Thyroid gland (tissue), 4 donors: ENCODE data around the gene SHISA9. TPM values are rescaled to one million over a fixed set of nuclear protein-coding genes. Genes with fewer than 3 reads are reported as not detected.

ENCODE experiments used
- DNase-seq, 2 donors: peaks; one replicate each; pipeline ENCODE4 v3.0.0-alpha.2; 2019
- H3K27ac ChIP-seq, 3 donors: fragments of 200-600 bp; sonication (generic); 1 replicate in 2 of 3; 2 replicates in 1 of 3; pipeline ENCODE4 v1.5.1; 2016 to 2019; ENCODE audit warnings: mild to moderate bottlenecking in 1 of 3, moderate library complexity in 1 of 3
- H3K27me3 ChIP-seq: fragments of 200-600 bp; sonication (generic); one replicate; pipeline ENCODE4 v1.5.1; 2019
- H3K36me3 ChIP-seq, 2 donors: fragments of 200-600 bp; sonication (generic); one replicate each; pipeline ENCODE4 v1.5.1; 2016 to 2019
- H3K4me1 ChIP-seq, 2 donors: fragments of 200-600 bp; sonication (generic); one replicate each; pipeline ENCODE4 v1.5.1; 2017 to 2019
- H3K4me3 ChIP-seq, 3 donors: fragments of 200-600 bp; sonication (generic); replicated peaks in 1 of 3; 1 replicate in 2 of 3; 2 replicates in 1 of 3; pipeline ENCODE4 v1.5.1; 2016; ENCODE audit warnings: mild to moderate bottlenecking in 1 of 3
- H3K9me3 ChIP-seq: fragments of 200-600 bp; sonication (generic); one replicate; pipeline ENCODE4 v1.5.1; 2017
- POLR2A ChIP-seq, 2 donors: fragments of 450-650 bp; IDR thresholded peaks; one replicate each; pipeline ENCODE4 v1.6.1; 2017; ENCODE audit warnings: antibody characterized with exemption in 2 of 2, mild to moderate bottlenecking in 2 of 2, moderate library complexity in 1 of 2
- WGBS, 2 donors: methylation state at CpG; one replicate each; pipeline ENCODE4 v1.1.5; 2017; 5-methylcytosine and 5-hydroxymethylcytosine counted together
- intact Hi-C: fragments of 100-400 bp; cut with DNase I; formaldehyde crosslinking; loops from one replicate; pipeline ENCODE4 v1.15.1; 2023
- total RNA-seq, 4 donors: library from RNA; depleted of rRNA; stranded (reverse); fragments of >200 nt; gene quantifications; one replicate each; pipeline ENCODE4 v1.2.3, GENCODE V29; 2016
- TF ChIP-seq, protein P1 (sequence below), 6 experiments: fragments of 200-600 bp in 3 of 6; fragments of 450-650 bp in 3 of 6; sonication (generic) in 3 of 6; IDR thresholded peaks; one replicate each; pipeline ENCODE4 v1.5.1; 2016 to 2019; ENCODE audit warnings: antibody characterized with exemption in 6 of 6, mild to moderate bottlenecking in 2 of 6, inconsistent platforms in 1 of 6, moderate library complexity in 1 of 6

SHISA9 gene
- total RNA-seq, 4 donors from 2014 or later, result 0.11 to 0.34 (median 0.28) TPM

DNA sequence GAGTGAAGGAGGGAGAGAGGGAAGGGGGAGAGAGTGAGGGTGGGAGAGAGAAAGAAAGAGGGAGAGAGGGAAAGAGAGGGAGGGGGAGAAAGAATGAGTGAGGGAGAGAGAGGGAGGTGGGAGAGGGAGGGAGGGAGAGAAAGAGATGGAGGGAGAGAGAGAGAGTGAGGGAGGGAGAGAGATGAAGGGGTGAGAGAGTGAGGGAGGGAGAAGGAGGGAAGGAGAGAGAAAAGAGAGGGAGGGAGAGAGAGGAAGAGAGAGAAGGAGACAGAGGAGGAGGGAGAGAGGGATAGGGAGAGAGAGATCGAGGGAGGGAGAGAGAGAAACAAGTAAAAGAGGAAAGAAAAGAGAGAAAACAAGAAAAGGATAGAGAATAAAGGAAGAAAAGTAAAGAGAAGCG lies 225.7 kb downstream of the SHISA9 start:
- Histone ChIP-seq H3K36me3 (no peaks in the 10 kb centered on the region), H3K4me3 (no peak overlapping the region), H3K27me3 (no peaks in the 10 kb centered on the region), H3K4me1 (no peaks in the 10 kb centered on the region), H3K27ac (no peak overlapping the region), H3K9me3 (no peaks in the 10 kb centered on the region)
- TF ChIP-seq POLR2A (IDR thresholded peaks at IDR 0.05), result no peak
- TF ChIP-seq, protein P1, sequence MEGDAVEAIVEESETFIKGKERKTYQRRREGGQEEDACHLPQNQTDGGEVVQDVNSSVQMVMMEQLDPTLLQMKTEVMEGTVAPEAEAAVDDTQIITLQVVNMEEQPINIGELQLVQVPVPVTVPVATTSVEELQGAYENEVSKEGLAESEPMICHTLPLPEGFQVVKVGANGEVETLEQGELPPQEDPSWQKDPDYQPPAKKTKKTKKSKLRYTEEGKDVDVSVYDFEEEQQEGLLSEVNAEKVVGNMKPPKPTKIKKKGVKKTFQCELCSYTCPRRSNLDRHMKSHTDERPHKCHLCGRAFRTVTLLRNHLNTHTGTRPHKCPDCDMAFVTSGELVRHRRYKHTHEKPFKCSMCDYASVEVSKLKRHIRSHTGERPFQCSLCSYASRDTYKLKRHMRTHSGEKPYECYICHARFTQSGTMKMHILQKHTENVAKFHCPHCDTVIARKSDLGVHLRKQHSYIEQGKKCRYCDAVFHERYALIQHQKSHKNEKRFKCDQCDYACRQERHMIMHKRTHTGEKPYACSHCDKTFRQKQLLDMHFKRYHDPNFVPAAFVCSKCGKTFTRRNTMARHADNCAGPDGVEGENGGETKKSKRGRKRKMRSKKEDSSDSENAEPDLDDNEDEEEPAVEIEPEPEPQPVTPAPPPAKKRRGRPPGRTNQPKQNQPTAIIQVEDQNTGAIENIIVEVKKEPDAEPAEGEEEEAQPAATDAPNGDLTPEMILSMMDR (IDR thresholded peaks at IDR 0.05), result no peak
- DNase-seq, result no peak
- intact Hi-C loops, result no loop called here
- WGBS, 2 donors, result 66 to 71% methylated on average over 2 of the region's 2 CpGs

DNA sequence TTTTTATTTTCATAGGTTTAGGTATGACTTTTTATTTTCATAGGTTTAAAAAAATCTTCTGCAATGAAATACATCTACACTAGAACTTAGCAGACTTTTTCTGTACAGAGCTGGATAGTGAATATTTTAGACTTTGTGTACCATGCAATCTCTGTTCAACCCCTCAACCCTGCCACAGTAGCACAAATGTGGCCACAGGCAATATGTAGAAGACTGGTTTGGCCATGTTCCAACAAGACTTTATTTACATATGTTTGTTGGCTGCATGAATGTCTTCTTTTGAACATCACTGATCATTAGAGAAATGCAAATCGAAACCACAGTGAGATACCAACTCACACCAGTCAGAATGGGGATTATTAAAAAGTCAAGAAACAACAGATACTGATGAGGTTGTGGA lies 229.2 kb downstream of the SHISA9 start:
- Histone ChIP-seq H3K9me3 (no peaks in the 10 kb centered on the region), H3K4me3 (no peak overlapping the region), H3K4me1 (no peaks in the 10 kb centered on the region), H3K27ac (no peak overlapping the region), H3K36me3 (no peaks in the 10 kb centered on the region), H3K27me3 (no peaks in the 10 kb centered on the region)
- 75 to 78% methylated on average over 1 of the region's 1 CpG for WGBS, 2 donors
- TF ChIP-seq, protein P1 (IDR thresholded peaks at IDR 0.05), result no peak
- TF ChIP-seq POLR2A (IDR thresholded peaks at IDR 0.05), result no peak
- DNase-seq, result no peak
- intact Hi-C loops, result no loop called here

DNA sequence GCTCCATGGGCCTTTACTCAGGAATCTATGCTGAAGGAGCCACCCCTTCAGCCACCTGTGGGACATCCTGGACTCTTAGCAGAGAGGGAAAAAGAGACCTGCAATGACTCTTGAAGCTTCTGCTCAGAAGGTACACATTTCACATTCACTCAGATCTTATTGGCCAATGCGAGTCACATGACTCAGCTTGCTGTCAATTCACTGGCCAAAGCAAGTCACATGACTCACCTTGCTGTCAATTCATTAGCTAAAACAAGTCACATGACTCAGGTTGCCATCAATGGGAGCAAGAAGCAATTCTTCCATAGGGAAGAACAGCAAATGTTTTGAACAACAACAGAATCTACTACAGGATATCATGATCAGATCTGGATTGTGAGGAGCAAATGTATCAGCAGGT lies 233.4 kb downstream of the SHISA9 start:
- no peak for DNase-seq
- Histone ChIP-seq H3K36me3 (no peaks in the 10 kb centered on the region), H3K4me3 (no peak overlapping the region), H3K27ac (no peak overlapping the region), H3K27me3 (no peaks in the 10 kb centered on the region), H3K9me3 (no peaks in the 10 kb centered on the region), H3K4me1 (no peaks in the 10 kb centered on the region)
- intact Hi-C loops, result no loop called here
- 89 to 100% methylated on average over 1 of the region's 1 CpG for WGBS, 2 donors
- TF ChIP-seq, protein P1 (IDR thresholded peaks at IDR 0.05), result no peak
- TF ChIP-seq POLR2A (IDR thresholded peaks at IDR 0.05), result no peak

DNA sequence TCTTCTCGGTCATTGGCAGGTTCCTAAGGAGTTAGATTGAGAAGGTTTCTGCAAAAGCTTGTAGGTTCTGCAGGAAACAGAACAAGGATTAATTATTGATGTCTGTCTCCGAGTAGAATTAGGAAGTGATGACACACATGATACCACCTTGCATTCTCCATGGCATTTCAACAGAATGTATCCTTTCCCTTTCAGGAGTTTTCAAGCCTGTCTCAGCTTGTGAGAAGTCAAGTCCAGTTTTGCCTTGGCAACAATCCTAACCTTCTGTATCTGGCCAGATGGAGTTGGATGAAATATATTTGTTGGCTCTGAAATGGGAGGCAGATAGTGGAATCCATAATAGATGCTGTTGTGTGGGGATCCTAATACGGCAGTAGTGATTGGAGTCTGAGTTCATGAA lies 235.5 kb downstream of the SHISA9 start:
- DNase-seq, result no peak
- H3K4me1 ChIP-seq, result no peaks in the 10 kb centered on the region
- H3K36me3 ChIP-seq, result no peaks in the 10 kb centered on the region
- 69 to 86% methylated on average over 3 of the region's 3 CpGs for WGBS, 2 donors
- no peak overlapping the region for H3K4me3 ChIP-seq
- no peaks in the 10 kb centered on the region for H3K27me3 ChIP-seq
- no peaks in the 10 kb centered on the region for H3K9me3 ChIP-seq
- TF ChIP-seq POLR2A (IDR thresholded peaks at IDR 0.05), result no peak
- TF ChIP-seq, protein P1 (IDR thresholded peaks at IDR 0.05), result no peak
- intact Hi-C loops, result no loop called here
- H3K27ac ChIP-seq, result no peak overlapping the region

DNA sequence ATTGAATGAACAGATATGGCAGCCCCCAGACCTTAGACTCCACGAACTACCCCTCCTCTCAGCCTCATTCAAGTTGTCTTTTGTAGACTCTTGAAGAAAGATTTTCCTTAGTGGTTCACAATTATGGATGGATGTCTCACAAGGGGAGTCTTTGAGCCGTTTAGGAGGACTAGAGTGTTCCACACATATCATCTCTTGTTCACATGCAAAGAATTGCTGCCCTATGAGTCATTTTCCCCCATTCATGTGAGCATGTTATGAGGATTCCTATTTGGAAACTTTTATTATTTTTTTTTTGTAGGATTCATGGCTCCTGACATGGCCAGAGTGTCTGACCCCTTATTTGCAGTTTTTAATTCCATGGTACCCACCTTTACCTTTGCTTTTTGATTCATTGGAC lies 237.1 kb downstream of the SHISA9 start:
- Histone ChIP-seq H3K9me3 (no peaks in the 10 kb centered on the region), H3K4me1 (no peaks in the 10 kb centered on the region), H3K27me3 (no peaks in the 10 kb centered on the region), H3K27ac (no peak overlapping the region), H3K4me3 (no peak overlapping the region), H3K36me3 (no peaks in the 10 kb centered on the region)
- TF ChIP-seq, protein P1 (IDR thresholded peaks at IDR 0.05), result no peak
- TF ChIP-seq POLR2A (IDR thresholded peaks at IDR 0.05), result no peak
- DNase-seq, result no peak
- 38 to 40% methylated on average over 2 of the region's 2 CpGs for WGBS, 2 donors
- intact Hi-C loops, result no loop called here
